Measurements from ENCODE around the gene ADAMTS10.
"Not testable (repeated sequence)": the region's sequence is repeated elsewhere in the genome, so short reads cannot be mapped to it uniquely, and the experiment has no call there.

- TF ChIP-seq BMI1 (IDR thresholded peaks at IDR 0.05; ENCODE audit: borderline replicate concordance); CREB1 (IDR thresholded peaks at IDR 0.05; ENCODE audit: low read depth); POLR2A (IDR thresholded peaks at IDR 0.05; ENCODE audit: low read depth, low read length); CTCF (IDR thresholded peaks at IDR 0.05 in 2 of 3, conservative IDR thresholded peaks at IDR 0.05 in 1 of 3; ENCODE audit: control insufficient read depth in 2 of 3, extremely low read depth in 1 of 3, insufficient read depth in 1 of 3, low read depth in 3 of 3, low read length in 3 of 3): not testable (repeated sequence)
These were observed 12.4 kb upstream of the ADAMTS10 start for GRCh38 chr19:8622886-8623285.
